Measurements from ENCODE around the gene ASMTL.

DNA sequence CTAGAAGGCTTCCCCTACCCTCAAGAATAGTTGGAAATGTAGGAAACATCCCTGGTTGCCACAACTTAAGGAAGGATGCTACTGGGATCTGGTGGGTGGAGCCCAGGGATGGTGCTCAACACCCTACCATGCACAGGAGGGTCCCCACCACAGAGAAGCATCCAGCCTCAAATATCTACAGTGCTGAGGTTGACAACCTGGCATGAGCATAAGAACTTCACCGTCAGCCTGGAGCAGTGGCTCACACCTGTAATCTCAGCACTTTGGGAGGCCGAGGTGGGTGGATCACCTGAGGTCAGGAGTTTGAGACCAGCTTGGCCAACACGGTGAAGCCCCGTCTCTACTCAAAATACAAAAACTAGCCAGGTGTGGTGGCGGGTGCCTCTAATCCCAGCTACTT lies 24.0 kb upstream of the ASMTL start:
- no peak for TF ChIP-seq CTCF (IDR thresholded peaks at IDR 0.05)
- TF ChIP-seq POLR2A (IDR thresholded peaks at IDR 0.05), result no peak
- no peak for TF ChIP-seq POLR2AphosphoS5 (IDR thresholded peaks at IDR 0.05)

Measured in prostate gland (tissue), 2 donors.